ENCODE data around the gene ABL2. TPM values are rescaled to one million over a fixed set of nuclear protein-coding genes. Genes with fewer than 3 reads are reported as not detected.

The ABL2 gene
- total RNA-seq, 1 experiment from 2014 or later: 18.3 TPM

DNA sequence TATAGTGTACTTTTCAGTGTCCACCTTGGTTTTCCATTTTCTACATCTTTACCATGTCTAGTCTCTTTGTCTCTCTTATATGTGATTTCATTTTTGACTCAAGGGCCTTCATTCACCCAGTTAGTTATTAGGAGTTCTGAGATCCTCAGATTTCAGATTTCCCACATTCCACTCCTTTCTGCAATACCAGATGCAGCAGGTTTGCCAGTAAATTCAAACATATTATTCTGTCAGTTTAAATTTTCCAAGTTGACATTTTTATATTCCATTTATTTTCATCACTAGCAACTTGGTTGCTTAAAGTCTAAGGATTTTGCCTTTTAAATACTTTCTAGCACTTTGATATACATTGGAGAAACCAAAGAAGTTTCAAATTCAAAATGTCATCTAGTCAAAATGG lies 42.4 kb downstream of the ABL2 start:
- H3K36me3 Mint-ChIP-seq: 0 out of 2 replicates have a peak, but pooled peaks cover 3% of the 10 kb centered on the region
- ATAC-seq: no peak
- no peak overlapping the region for H3K4me3 Mint-ChIP-seq
- POLR2A ChIA-PET: no interaction called here
- peak overlapping the region; percentile 37; the same call in 1 of the 2 replicates for H3K27ac Mint-ChIP-seq
- H3K9me3 Mint-ChIP-seq: no peaks in the 10 kb centered on the region
- TF ChIP-seq ZNF416 (CRISPR knock-in tag; IDR thresholded peaks at IDR 0.05) (no peak), SP1 (CRISPR knock-in tag; conservative IDR thresholded peaks at IDR 0.05) (no peak), ESRRA (CRISPR knock-in tag; IDR thresholded peaks at IDR 0.05; ENCODE audit: borderline replicate concordance) (no peak), OVOL2 (CRISPR knock-in tag; IDR thresholded peaks at IDR 0.05; ENCODE audit: borderline replicate concordance) (no peak), TP53 (CRISPR knock-in tag; IDR thresholded peaks at IDR 0.05) (no peak), ELF4 (CRISPR knock-in tag; IDR thresholded peaks at IDR 0.05; ENCODE audit: low read depth) (no peak), SMAD4 (CRISPR knock-in tag; IDR thresholded peaks at IDR 0.05) (no peak), ZNF263 (CRISPR knock-in tag; IDR thresholded peaks at IDR 0.05; ENCODE audit: low read depth) (no peak), ATF1 (CRISPR knock-in tag; IDR thresholded peaks at IDR 0.05) (no peak), ZNF671 (CRISPR knock-in tag; IDR thresholded peaks at IDR 0.05) (no peak), NR2C2 (CRISPR knock-in tag; IDR thresholded peaks at IDR 0.05) (no peak), MXD4 (CRISPR knock-in tag; IDR thresholded peaks at IDR 0.05; ENCODE audit: borderline replicate concordance) (no peak), TCF7 (CRISPR knock-in tag; IDR thresholded peaks at IDR 0.05; ENCODE audit: low read depth) (no peak)
- TF ChIP-seq, protein P1, sequence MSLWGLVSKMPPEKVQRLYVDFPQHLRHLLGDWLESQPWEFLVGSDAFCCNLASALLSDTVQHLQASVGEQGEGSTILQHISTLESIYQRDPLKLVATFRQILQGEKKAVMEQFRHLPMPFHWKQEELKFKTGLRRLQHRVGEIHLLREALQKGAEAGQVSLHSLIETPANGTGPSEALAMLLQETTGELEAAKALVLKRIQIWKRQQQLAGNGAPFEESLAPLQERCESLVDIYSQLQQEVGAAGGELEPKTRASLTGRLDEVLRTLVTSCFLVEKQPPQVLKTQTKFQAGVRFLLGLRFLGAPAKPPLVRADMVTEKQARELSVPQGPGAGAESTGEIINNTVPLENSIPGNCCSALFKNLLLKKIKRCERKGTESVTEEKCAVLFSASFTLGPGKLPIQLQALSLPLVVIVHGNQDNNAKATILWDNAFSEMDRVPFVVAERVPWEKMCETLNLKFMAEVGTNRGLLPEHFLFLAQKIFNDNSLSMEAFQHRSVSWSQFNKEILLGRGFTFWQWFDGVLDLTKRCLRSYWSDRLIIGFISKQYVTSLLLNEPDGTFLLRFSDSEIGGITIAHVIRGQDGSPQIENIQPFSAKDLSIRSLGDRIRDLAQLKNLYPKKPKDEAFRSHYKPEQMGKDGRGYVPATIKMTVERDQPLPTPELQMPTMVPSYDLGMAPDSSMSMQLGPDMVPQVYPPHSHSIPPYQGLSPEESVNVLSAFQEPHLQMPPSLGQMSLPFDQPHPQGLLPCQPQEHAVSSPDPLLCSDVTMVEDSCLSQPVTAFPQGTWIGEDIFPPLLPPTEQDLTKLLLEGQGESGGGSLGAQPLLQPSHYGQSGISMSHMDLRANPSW (CRISPR knock-in tag; conservative IDR thresholded peaks at IDR 0.05; ENCODE audit: low read depth): no peak
- TF ChIP-seq, protein P2, sequence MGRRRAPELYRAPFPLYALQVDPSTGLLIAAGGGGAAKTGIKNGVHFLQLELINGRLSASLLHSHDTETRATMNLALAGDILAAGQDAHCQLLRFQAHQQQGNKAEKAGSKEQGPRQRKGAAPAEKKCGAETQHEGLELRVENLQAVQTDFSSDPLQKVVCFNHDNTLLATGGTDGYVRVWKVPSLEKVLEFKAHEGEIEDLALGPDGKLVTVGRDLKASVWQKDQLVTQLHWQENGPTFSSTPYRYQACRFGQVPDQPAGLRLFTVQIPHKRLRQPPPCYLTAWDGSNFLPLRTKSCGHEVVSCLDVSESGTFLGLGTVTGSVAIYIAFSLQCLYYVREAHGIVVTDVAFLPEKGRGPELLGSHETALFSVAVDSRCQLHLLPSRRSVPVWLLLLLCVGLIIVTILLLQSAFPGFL (CRISPR knock-in tag; IDR thresholded peaks at IDR 0.05; ENCODE audit: borderline replicate concordance): no peak
- TF ChIP-seq, protein P3, sequence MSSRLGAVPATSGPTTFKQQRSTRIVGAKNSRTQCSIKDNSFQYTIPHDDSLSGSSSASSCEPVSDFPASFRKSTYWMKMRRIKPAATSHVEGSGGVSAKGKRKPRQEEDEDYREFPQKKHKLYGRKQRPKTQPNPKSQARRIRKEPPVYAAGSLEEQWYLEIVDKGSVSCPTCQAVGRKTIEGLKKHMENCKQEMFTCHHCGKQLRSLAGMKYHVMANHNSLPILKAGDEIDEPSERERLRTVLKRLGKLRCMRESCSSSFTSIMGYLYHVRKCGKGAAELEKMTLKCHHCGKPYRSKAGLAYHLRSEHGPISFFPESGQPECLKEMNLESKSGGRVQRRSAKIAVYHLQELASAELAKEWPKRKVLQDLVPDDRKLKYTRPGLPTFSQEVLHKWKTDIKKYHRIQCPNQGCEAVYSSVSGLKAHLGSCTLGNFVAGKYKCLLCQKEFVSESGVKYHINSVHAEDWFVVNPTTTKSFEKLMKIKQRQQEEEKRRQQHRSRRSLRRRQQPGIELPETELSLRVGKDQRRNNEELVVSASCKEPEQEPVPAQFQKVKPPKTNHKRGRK (CRISPR knock-in tag; IDR thresholded peaks at IDR 0.05; ENCODE audit: borderline replicate concordance): no peak
- TF ChIP-seq, protein P4, sequence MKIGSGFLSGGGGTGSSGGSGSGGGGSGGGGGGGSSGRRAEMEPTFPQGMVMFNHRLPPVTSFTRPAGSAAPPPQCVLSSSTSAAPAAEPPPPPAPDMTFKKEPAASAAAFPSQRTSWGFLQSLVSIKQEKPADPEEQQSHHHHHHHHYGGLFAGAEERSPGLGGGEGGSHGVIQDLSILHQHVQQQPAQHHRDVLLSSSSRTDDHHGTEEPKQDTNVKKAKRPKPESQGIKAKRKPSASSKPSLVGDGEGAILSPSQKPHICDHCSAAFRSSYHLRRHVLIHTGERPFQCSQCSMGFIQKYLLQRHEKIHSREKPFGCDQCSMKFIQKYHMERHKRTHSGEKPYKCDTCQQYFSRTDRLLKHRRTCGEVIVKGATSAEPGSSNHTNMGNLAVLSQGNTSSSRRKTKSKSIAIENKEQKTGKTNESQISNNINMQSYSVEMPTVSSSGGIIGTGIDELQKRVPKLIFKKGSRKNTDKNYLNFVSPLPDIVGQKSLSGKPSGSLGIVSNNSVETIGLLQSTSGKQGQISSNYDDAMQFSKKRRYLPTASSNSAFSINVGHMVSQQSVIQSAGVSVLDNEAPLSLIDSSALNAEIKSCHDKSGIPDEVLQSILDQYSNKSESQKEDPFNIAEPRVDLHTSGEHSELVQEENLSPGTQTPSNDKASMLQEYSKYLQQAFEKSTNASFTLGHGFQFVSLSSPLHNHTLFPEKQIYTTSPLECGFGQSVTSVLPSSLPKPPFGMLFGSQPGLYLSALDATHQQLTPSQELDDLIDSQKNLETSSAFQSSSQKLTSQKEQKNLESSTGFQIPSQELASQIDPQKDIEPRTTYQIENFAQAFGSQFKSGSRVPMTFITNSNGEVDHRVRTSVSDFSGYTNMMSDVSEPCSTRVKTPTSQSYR (CRISPR knock-in tag; IDR thresholded peaks at IDR 0.05): no peak
- TF ChIP-seq, protein P5, sequence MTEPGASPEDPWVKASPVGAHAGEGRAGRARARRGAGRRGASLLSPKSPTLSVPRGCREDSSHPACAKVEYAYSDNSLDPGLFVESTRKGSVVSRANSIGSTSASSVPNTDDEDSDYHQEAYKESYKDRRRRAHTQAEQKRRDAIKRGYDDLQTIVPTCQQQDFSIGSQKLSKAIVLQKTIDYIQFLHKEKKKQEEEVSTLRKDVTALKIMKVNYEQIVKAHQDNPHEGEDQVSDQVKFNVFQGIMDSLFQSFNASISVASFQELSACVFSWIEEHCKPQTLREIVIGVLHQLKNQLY (CRISPR knock-in tag; IDR thresholded peaks at IDR 0.05): no peak
- TF ChIP-seq, protein P6, sequence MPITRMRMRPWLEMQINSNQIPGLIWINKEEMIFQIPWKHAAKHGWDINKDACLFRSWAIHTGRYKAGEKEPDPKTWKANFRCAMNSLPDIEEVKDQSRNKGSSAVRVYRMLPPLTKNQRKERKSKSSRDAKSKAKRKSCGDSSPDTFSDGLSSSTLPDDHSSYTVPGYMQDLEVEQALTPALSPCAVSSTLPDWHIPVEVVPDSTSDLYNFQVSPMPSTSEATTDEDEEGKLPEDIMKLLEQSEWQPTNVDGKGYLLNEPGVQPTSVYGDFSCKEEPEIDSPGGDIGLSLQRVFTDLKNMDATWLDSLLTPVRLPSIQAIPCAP (CRISPR knock-in tag; IDR thresholded peaks at IDR 0.05): no peak
- TF ChIP-seq, protein P7, sequence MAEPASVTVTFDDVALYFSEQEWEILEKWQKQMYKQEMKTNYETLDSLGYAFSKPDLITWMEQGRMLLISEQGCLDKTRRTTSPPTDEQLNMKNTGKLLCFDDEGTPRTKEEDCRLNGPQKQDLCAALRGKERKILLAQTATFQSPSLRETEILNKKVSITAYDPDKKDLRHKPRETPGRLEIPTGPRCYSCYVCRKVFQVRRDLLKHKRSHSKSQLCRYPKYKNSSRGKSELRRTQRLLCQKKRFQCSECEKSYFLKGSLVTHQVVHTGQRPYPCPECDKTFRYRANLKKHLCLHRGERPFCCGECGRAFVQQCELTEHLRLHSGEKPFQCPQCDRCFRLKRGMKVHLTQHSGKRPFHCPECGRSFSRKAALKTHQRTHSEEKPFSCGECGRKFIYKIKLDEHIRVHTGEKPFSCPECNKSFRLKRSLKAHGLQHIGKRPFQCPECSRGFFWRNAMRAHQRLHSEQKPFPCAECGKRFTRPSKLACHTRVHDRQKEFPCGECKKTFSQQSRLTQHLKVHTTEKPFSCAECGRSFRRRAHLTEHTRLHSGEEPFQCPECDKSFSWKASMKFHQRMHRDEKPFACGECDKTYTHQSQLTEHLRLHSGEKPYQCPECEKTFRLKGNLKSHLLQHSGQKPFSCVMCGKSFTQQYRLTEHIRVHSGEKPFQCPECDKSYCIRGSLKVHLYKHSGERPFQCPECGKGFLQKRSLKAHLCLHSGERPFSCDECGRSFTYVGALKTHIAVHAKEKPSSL (CRISPR knock-in tag; conservative IDR thresholded peaks at IDR 0.05): no peak
- DNase-seq (ENCODE audit: low spot score): no peak
- CTCF ChIA-PET: no interaction called here
- H3K4me1 Mint-ChIP-seq: peaks cover 13% of the 10 kb centered on the region
- no peaks in the 10 kb centered on the region for H3K27me3 Mint-ChIP-seq (ENCODE audit: low read depth)

Measured in WTC11 (cell line).